NCI-H2196 treated with DMSO at 0.1 percent for 48 hours (cell line): ENCODE measurements around the gene SYNE1.
"Not testable (repeated sequence)": the region's sequence is repeated elsewhere in the genome, so short reads cannot be mapped to it uniquely, and the experiment has no call there.

ENCODE experiments used
- DNase-seq: peaks from one replicate; lab custom pipeline; 2025; ENCODE audit not compliant: unreplicated experiment; lab: John Stamatoyannopoulos, UW

SYNE1 gene, protein sequence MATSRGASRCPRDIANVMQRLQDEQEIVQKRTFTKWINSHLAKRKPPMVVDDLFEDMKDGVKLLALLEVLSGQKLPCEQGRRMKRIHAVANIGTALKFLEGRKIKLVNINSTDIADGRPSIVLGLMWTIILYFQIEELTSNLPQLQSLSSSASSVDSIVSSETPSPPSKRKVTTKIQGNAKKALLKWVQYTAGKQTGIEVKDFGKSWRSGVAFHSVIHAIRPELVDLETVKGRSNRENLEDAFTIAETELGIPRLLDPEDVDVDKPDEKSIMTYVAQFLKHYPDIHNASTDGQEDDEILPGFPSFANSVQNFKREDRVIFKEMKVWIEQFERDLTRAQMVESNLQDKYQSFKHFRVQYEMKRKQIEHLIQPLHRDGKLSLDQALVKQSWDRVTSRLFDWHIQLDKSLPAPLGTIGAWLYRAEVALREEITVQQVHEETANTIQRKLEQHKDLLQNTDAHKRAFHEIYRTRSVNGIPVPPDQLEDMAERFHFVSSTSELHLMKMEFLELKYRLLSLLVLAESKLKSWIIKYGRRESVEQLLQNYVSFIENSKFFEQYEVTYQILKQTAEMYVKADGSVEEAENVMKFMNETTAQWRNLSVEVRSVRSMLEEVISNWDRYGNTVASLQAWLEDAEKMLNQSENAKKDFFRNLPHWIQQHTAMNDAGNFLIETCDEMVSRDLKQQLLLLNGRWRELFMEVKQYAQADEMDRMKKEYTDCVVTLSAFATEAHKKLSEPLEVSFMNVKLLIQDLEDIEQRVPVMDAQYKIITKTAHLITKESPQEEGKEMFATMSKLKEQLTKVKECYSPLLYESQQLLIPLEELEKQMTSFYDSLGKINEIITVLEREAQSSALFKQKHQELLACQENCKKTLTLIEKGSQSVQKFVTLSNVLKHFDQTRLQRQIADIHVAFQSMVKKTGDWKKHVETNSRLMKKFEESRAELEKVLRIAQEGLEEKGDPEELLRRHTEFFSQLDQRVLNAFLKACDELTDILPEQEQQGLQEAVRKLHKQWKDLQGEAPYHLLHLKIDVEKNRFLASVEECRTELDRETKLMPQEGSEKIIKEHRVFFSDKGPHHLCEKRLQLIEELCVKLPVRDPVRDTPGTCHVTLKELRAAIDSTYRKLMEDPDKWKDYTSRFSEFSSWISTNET (N-terminal part only)

GRCh38 chr6:152637296-152638047 is at the start of gene SYNE1:
SYNE1 (minus strand) TSS chr6:152637362; CDS start chr6:152628331, 9,031 bp downstream.
- no peak for DNase-seq

- no peak for DNase-seq
Measured at GRCh38 chr6:152685819-152686218, 48.7 kb upstream of the SYNE1 start.

- not testable (repeated sequence) for DNase-seq
Measured at GRCh38 chr6:152682935-152683334, 45.8 kb upstream of the SYNE1 start.

DNA sequence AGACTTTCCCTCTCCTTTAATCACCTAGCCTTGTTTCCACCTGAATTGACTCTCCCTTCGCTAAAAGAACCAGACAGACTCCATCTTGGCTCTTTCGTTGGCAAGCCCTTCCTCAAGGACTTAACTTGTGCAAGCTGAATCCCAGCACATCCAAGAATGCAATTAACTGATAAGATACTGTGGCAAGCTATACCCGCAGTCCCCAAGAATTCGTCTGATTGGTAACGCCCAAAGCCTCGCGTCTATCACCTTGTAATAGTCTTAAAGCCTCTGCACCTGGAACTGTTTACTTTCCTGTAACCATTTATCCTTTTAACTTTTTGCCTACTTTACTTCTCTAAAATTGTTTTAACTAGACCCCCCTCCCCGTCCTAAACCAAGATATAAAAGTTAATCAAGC is 45.0 kb upstream of the SYNE1 start:
- DNase-seq = no peak

GRCh38 chr6:152680879-152681517 is 43.8 kb upstream of the SYNE1 start:
- no peak for DNase-seq

GRCh38 chr6:152680151-152680550 is 43.0 kb upstream of the SYNE1 start:
- no peak for DNase-seq

GRCh38 chr6:152673236-152673635 is 36.1 kb upstream of the SYNE1 start:
- no peak for DNase-seq

DNA sequence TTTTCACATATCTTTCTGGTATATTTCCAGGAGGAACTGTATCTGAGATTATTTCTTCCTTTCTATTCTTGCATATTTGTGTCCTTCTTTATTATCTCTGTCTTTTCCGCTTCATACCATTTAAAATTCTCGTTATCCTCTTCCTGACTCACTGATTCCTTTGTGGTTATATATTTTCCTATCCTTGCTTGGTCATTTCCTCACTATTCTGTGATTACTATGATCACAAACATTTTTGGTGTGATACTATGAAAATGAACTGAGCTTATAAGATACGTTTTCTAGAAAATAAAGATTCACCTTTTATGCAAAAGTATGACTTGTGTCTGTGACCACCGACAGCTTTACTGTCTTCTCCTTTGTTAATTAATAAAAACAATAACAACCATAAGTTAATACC is 34.0 kb upstream of the SYNE1 start:
- DNase-seq = no peak

DNA sequence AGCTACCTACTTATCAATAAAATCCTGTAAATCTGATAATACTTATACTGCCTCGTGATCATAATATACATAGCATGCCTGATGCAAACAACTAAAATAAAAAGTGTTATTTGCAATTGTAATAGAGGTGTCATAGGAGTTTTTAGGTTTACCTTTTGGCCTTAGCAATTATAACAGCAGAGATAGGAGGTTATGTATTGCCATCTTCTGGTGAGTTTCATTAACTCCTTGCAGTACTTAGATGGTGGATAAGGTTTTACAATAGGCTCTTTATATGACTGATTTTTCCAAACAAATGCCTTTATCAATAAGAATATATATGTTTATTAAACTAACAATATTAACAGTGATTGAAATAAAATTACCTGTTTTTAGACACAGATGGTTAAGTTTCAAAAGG is 32.7 kb upstream of the SYNE1 start:
- DNase-seq = no peak

DNA sequence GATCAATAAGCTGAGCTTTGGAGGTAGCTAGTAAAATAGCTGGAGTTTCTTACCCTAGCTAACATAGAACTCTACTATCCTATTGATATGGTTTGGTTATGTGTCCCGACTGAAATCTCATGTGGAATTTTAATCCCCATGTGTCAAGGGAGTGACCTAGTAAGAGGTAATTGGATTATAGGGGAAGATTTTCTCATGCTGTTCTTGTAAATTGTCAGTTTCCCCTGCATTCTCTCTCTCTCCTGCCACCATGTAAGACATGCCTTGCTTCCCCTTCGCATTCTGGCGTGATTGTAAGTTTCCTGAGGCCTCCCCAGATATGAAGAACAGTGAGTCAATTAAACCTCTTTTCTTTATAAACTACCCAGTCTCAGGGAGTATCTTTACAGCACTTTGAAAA is 24.6 kb upstream of the SYNE1 start:
- DNase-seq = no peak

- DNase-seq = no peak
Measured at GRCh38 chr6:152651986-152652385, 14.8 kb upstream of the SYNE1 start.

DNA sequence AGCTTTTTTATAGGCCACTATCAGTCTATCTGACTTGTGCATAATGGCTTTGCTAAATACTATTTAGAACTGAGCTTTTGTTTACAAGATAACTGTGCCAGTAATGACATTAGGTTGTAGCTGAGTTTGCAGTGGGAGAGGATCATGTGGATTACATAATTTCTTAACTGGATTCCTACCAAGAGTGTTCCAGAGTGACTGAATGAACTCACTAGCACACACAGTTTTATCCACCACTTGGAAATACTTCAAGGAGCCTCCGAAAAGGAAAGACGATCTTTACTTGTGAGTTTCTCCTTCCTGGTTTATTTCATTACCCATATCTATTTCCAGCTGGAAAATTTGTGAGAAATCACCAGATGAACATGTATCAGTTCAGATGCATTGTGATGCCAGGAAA is 10.9 kb upstream of the SYNE1 start:
- DNase-seq = no peak

DNA sequence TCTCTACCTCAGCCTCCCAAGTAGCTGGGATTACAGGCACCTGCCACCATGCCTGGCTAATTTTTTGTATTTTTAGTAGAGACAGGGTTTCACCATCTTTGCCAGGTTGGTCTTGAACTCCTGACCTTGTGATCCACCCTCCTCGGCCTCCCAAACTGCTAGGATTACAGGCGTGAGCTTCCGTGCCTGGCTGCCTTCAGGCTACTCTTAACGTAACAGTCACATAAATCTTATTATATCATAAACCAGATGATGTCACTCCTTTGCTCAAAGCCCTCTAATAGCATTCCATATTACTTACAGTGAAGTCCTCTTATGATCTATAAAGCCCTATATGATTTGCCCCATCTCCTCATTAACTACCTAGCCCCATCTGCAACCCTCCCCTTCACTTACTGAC is 9.6 kb upstream of the SYNE1 start:
- not testable (repeated sequence) for DNase-seq

DNA sequence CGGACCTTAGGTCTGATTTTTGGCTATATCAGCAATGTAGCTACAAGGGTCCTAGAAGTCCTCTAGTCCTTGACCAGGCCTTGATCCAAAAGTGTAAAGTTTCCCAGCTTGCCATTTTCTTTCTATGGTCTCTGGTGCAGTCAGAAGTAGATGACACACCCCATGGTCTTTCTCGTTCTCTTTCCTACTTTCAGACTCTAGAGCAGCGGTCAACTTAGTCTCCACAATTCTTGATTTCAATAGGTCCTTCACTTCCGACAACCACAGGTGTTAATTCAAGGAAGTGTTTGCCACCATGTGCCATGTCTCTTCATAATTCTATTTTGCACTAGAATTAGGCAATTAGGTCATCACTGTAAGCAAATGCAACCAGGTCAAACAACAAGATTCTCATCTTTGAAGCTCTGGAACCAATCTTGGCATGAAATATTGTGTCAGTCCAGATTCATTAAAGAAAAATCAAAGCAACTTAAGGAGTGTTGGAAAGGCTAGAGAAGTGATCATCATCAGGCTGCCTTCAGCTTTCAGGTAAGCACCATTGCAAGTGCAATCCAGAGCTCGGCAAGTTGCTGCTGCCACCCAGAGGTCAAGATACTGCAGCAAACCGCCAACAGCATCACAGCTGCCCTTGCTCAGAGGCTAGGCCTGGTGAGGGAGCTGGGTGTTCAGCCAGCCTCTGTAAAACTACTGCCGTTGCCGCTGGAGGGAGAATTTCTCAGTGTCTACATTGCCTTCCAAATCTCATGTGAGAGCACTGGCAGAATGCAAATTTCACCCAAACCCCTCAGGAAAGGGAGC is 5.6 kb upstream of the SYNE1 start:
- DNase-seq = peak; percentile 1

GRCh38 chr6:152636609-152637295 is 410 bp downstream of the SYNE1 start:
- DNase-seq = no peak

- DNase-seq = no peak
Measured at GRCh38 chr6:152636021-152636608, 1.0 kb downstream of the SYNE1 start.

- DNase-seq = no peak
Measured at GRCh38 chr6:152634773-152635172, 2.4 kb downstream of the SYNE1 start.

DNA sequence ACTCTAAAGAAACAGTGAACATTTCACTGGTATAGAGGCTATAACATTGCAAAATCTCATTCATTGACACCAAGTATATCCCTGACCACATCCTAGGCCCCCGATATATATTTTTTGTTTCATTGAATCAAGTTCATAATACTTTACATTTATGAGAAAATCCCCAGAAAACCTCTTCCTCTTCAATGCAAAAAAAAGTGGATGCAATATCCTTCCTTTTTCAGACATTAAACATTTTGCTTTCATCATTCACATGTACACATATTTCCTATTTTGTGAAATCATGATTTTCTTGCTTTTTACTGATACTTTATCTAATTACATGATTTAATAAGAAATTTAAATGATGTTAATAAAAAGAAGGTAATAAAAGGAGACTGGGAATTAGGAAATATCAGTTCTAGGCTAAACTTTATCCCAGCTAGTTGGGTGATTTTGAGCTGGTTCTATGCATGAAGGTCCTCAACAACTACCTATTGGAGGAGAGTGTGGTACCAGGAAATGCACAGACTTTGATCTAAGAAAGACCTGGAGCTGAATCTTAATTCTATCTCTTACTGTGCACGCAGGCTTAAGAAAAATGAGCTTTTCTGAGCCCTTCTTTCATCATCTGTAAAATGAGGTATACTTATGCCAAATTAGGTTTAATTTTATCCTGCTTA is 4.9 kb downstream of the SYNE1 start:
- DNase-seq = no peak
